Skeletal muscle satellite cell (primary cell): ENCODE data around the gene ISCA1.
"Not testable (repeated sequence)": the region's sequence is repeated elsewhere in the genome, so short reads cannot be mapped to it uniquely, and the experiment has no call there.

ENCODE experiments used
- H3K27me3 ChIP-seq: 2 replicates; pipeline ENCODE4 v1.7.0; 2013; ENCODE audit warnings: low read length; ENCODE audit not compliant: control insufficient read depth, insufficient read depth
- H3K36me3 ChIP-seq: 2 replicates; pipeline ENCODE4 v1.7.0; 2013; ENCODE audit warnings: mild to moderate bottlenecking, control low read depth, low read length; ENCODE audit not compliant: insufficient read depth
- H3K4me1 ChIP-seq: 2 replicates; pipeline ENCODE4 v1.7.0; 2013; ENCODE audit warnings: low read length; ENCODE audit not compliant: control insufficient read depth, insufficient read depth
- H3K4me2 ChIP-seq: 2 replicates; pipeline ENCODE4 v1.7.0; 2013; ENCODE audit warnings: mild to moderate bottlenecking, low read length
- H3K4me3 ChIP-seq: 2 replicates; pipeline ENCODE4 v1.7.0; 2013; ENCODE audit warnings: low read length
- H3K9ac ChIP-seq: 2 replicates; pipeline ENCODE4 v1.7.0; 2013; ENCODE audit warnings: mild to moderate bottlenecking, low read depth, low read length, moderate library complexity
- H3K9me3 ChIP-seq: replicated peaks from 2 replicates; pipeline ENCODE4 v1.7.0; 2013; ENCODE audit warnings: mild to moderate bottlenecking, control low read depth, low read length

Gene ISCA1

DNA sequence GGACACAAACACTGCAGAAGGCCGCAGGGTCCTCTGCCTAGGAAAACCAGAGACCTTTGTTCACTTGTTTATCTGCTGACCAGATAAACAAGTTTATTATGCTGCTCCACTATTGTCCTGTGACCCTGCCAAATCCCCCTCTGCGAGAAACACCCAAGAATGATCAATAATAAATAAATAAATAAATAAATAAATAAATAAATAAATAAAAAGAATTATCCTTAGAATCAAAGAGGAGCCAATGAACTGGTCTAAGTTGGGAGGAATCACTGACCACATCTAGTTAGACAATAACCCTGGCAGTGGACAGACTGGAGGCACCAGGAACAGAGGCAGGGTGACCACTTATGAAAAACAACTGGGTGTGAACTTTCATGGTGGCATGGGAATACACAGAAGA, 30.6 kb upstream of the ISCA1 start:
- not testable (repeated sequence) for H3K4me2 ChIP-seq, H3K4me3 ChIP-seq, H3K27me3 ChIP-seq, H3K9me3 ChIP-seq, H3K9ac ChIP-seq, H3K4me1 ChIP-seq
- H3K36me3 ChIP-seq, result peaks cover 82% of the 10 kb centered on the region

DNA sequence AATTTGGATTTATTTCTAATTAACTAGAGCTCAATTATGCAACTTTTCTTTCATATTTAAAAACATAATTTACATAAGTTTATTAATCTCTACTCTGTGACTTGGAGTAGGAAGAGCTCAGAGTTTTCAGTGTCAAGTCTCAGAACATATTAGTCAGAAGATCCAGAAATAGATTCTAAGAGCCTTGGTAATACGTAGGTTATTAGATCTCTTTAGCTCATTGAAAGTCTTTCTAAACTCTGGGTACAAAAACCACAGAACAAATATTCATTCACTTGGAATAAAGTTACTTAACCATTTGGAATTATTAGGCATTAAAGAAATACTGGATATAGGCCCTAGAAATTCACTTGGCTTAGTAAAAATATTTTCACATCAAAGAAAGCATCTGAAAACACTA, 26.3 kb upstream of the ISCA1 start:
- no peak overlapping the region for H3K4me3 ChIP-seq
- H3K9me3 ChIP-seq, result no peaks in the 10 kb centered on the region
- H3K4me2 ChIP-seq, result no peak overlapping the region
- no peak overlapping the region for H3K9ac ChIP-seq
- no peaks in the 10 kb centered on the region for H3K27me3 ChIP-seq
- H3K4me1 ChIP-seq, result peaks cover 8% of the 10 kb centered on the region
- peaks cover 78% of the 10 kb centered on the region for H3K36me3 ChIP-seq

DNA sequence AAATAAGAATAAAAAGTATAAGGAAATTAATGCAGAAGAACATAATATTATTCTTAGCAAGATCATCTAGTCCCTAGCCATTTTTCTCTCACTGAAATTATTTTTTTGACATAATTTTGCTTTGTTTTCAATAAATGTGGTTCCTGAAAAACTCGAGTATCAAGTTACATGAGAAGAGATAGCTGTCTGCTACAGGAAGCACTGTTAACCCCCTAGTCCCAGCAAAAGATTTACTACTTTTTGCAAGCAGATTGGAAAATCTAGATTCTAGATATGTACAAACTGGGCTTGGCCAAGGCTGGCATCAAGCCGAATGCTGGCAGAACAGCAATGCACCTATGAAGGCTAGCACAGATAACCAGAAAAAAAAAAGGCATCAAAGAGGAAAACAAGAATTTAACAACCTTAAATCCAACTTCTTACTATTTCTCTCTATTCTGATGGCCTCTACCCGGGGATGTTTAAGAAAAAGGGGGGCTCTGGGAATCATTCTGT, 21.9 kb upstream of the ISCA1 start:
- no peak overlapping the region for H3K4me3 ChIP-seq
- peaks cover 93% of the 10 kb centered on the region for H3K36me3 ChIP-seq
- peaks cover 13% of the 10 kb centered on the region for H3K4me1 ChIP-seq
- no peaks in the 10 kb centered on the region for H3K27me3 ChIP-seq
- H3K4me2 ChIP-seq, result no peak overlapping the region
- no peak overlapping the region for H3K9ac ChIP-seq
- H3K9me3 ChIP-seq, result no peaks in the 10 kb centered on the region

DNA sequence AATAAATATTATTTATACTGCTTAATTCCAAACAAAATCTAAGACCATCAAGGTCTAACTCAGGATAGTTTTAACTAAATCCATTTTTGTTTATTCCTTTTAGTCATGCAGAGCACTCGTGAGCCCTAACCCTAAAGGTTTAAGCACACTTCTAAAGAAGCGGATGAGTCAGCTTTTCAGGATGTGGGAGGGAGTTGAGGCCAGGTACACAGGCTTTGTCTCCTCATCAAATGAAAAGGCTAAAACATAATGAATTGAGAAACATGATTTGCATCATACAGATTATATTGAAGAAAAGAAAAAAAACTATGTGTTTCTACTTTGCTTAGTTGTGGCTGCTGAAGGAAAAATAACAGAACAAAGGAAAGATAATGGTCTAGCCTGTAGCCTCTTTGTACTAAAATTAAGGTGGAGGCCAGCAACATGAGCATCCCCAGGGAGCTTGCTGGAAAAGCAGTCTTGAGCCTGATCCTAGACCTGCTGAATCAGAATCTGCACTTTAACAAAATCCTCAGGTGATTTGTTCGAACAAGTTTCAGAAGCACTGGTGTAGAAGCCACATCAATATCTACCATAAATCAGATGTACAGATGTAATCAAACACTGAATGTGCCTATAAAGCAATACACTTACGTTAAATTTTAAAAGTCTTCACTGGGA, 21.1 kb upstream of the ISCA1 start:
- Histone ChIP-seq H3K27me3 (no peaks in the 10 kb centered on the region), H3K4me2 (no peak overlapping the region), H3K4me3 (no peak overlapping the region), H3K9me3 (no peaks in the 10 kb centered on the region), H3K4me1 (peaks cover 13% of the 10 kb centered on the region), H3K36me3 (peaks cover 94% of the 10 kb centered on the region), H3K9ac (no peak overlapping the region)

DNA sequence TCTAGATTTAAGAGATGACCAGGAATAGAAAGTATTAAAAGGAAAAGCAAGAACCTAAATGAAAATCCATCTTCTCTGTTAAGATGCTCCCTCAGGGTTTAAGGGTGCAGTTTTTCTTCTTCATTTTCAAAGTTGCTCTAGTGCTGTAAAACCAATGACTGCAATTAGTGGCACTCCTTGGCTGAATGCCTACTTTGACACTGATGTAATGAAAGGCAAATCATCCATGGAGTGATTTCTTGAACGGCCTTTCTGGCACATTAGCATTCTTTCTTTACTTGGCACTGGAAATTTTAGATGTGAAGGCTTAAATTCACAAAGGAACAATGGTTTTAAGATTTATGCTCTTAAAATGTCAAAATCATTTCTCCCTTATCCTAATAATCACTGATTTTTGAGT, 19.3 kb upstream of the ISCA1 start:
- Histone ChIP-seq H3K36me3 (peaks cover 99% of the 10 kb centered on the region), H3K4me2 (no peak overlapping the region), H3K4me1 (peaks cover 13% of the 10 kb centered on the region), H3K4me3 (no peak overlapping the region), H3K9ac (no peak overlapping the region), H3K27me3 (no peaks in the 10 kb centered on the region), H3K9me3 (no peaks in the 10 kb centered on the region)

DNA sequence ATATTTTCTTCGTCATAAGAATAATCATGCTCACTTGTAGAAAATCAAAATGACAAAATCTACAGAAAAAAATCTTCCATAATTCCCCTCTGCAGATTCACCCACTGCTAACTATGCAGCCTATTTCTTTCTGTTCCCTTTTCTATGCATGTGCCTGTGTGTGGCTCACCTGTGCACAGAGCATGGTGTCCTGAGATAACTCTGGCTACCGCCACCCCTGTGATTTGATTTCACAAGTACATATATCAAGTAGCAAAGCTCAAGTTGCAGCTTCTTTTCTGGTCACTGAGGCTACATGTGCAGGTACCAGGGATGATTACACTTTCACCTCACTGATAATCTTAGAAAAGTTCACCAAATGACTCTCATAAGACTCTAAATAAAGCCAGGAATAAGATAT, 18.4 kb upstream of the ISCA1 start:
- Histone ChIP-seq H3K9ac (no peak overlapping the region), H3K4me2 (no peak overlapping the region), H3K4me3 (no peak overlapping the region), H3K36me3 (peaks cover 99% of the 10 kb centered on the region), H3K27me3 (no peaks in the 10 kb centered on the region), H3K9me3 (no peaks in the 10 kb centered on the region), H3K4me1 (peaks cover 13% of the 10 kb centered on the region)

DNA sequence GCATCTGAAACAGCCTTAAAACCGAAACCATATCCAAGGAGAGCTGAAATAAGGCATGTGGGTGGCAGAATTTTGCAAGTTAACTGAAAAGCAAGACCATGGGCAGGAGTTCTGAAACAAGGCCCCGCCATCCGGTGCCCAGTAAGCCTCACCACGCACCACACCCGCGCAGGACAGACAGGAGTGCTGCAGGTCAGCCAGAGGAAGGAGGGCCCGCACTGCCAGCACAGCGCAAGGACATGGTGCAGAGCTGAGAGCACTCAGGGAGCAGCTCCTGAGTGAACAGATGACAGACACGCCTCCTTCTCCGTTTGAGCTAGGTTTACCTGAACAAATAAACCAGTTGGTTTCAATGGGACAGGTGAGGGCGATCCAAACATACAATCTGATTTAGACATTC, 16.5 kb upstream of the ISCA1 start:
- Histone ChIP-seq H3K4me3 (no peak overlapping the region), H3K9ac (no peak overlapping the region), H3K36me3 (peaks cover 90% of the 10 kb centered on the region)

DNA sequence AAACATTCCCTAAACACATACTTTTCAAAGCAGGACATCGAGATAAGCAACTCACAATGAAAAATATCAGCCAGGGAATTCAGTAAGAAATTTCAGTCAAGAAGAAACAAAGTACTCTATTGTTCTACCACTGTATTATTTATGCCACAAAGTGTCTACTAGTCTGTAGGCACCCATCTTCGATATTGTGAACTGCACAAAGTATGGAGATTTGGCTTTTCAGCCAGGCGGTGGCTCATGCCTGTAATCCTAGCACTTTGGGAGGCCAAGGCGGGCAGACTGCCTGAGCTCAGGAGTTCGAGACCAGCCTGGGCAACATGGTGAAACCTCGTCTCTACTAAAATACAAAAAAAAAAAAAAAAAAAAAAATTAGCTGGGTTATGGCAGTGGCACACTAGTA, 8.0 kb upstream of the ISCA1 start:
- H3K36me3 ChIP-seq, result peaks cover 40% of the 10 kb centered on the region
- H3K27me3 ChIP-seq, H3K9ac ChIP-seq, H3K4me3 ChIP-seq, H3K4me2 ChIP-seq, H3K9me3 ChIP-seq, H3K4me1 ChIP-seq: not testable (repeated sequence)

More for the DNA sequence above, 16.5 kb upstream of the ISCA1 start:
- peaks cover 6% of the 10 kb centered on the region for H3K4me1 ChIP-seq
- no peaks in the 10 kb centered on the region for H3K27me3 ChIP-seq
- H3K9me3 ChIP-seq, result no peaks in the 10 kb centered on the region
- H3K4me2 ChIP-seq, result no peak overlapping the region

DNA sequence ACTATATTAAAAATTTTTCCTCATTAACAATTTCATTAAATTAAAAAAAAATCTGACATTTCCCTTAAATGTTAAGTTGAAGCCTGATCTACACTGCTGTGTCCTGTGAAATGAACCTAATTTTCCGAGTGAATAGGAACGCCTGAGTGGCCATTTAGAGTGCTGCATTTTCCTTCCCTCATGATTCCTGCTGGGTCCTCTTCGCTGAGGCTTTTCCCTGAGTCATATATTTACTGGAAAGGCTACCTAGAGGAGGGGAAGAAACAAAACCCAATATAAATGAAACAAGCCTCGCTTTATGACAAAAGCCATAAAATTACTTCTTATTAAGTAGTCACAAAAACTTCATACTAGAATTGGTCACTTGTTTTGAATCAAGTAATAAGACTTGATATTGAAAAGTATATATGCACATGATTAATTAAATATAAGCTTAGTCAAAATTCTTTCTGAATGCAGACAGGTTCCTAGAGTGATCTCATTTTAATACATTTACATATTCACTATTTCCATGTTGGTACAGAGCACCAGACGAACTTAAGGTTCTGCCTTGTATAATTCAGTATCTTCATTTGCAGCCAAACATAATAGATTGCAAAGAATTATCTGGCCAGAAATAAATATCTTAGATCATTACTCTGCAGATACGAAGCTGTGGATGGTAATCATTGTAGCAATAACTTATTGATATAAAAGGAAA, 6.3 kb upstream of the ISCA1 start:
- Histone ChIP-seq H3K4me2 (no peak overlapping the region), H3K4me1 (no peaks in the 10 kb centered on the region), H3K27me3 (no peaks in the 10 kb centered on the region), H3K9me3 (no peaks in the 10 kb centered on the region), H3K36me3 (peaks cover 39% of the 10 kb centered on the region), H3K4me3 (no peak overlapping the region), H3K9ac (no peak overlapping the region)

DNA sequence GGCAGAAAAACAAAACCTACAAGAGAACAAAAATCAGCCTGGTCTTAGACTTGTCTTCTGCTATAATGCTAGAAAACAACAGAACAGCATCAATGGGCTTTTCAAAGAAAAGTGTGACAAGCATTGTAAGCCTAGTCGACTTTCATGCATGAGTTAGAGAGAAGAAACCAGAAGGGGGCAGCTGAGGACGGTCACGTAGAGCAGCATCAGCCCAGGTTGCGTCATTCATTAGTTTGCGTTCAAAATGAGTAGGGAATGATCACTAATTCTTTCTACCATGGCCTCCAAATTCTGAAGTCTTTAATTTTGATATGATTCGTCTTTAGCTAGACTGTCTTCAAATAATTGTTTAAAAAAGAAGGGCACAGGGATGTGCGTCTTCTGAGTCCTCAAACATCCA, 4.7 kb upstream of the ISCA1 start:
- no peak overlapping the region for H3K4me3 ChIP-seq
- H3K27me3 ChIP-seq, result no peaks in the 10 kb centered on the region
- peaks cover 5% of the 10 kb centered on the region for H3K4me1 ChIP-seq
- H3K36me3 ChIP-seq, result peaks cover 39% of the 10 kb centered on the region
- H3K4me2 ChIP-seq, result no peak overlapping the region
- H3K9me3 ChIP-seq, result no peaks in the 10 kb centered on the region
- H3K9ac ChIP-seq, result no peak overlapping the region

DNA sequence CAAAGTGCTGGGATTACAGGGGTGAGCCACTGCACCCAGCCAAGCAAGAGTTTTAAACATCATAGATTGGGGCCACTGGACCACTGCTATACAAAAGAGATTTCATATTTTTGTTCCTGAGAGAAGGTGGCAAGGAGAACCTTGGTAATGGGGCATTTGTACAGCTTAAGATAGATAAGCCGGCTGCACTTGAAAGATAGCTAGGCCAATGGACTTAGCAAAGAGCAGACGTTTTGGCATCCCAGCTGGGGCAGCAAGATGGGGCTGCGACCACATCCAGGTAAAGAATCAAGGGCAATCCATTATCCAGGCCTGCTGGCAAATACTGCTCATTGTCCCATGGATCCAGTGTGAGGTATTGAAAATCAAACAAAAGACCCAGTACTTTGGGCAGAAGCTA, 3.9 kb upstream of the ISCA1 start:
- no peak overlapping the region for H3K4me2 ChIP-seq
- H3K4me3 ChIP-seq, result no peak overlapping the region
- no peaks in the 10 kb centered on the region for H3K27me3 ChIP-seq

DNA sequence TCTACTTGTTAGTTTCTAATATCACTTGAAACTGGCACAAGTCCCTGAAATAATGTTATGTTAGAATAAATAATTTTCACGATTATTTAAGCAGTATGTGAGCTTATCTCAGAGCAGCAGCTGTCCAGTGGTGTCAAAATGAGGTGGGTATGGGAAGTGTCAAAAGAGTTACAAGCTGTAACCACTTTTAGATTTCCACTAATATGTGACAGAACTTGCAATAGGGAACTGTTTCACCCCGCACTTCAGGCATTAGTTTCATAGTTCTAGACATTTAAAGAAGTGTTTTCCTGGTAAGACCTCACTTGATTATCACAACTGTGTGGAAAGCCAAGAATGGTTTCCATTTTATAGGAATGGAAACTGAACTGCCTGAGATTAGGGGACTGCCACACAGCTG, 2.9 kb upstream of the ISCA1 start:
- Histone ChIP-seq H3K36me3 (peaks cover 30% of the 10 kb centered on the region), H3K27me3 (no peaks in the 10 kb centered on the region), H3K4me2 (no peak overlapping the region), H3K4me3 (no peak overlapping the region), H3K9ac (no peak overlapping the region), H3K4me1 (peaks cover 10% of the 10 kb centered on the region), H3K9me3 (no peaks in the 10 kb centered on the region)

More for the DNA sequence above, 3.9 kb upstream of the ISCA1 start:
- no peaks in the 10 kb centered on the region for H3K9me3 ChIP-seq
- peaks cover 39% of the 10 kb centered on the region for H3K36me3 ChIP-seq
- H3K9ac ChIP-seq, result no peak overlapping the region
- H3K4me1 ChIP-seq, result peaks cover 5% of the 10 kb centered on the region
